CD4-positive, alpha-beta memory T cell (primary cell): Measurements from ENCODE around the gene CAMTA1. TPM values are rescaled to one million over a fixed set of nuclear protein-coding genes. Genes with fewer than 3 reads are reported as not detected.

Experiments used
- CTCF ChIA-PET: fragments of 350-600 bp; sonication (Branson Sonifier 250); formaldehyde crosslinking; loops from one replicate; lab custom pipeline; 2021; ENCODE audit warnings: inconsistent platforms; ENCODE audit not compliant: partially characterized antibody; lab: Charles Lee
- POLR2A ChIA-PET: fragments of 350-600 bp; sonication (Branson Sonifier 250); formaldehyde crosslinking; loops from one replicate; lab custom pipeline; 2021; ENCODE audit not compliant: partially characterized antibody; lab: Charles Lee
- DNase-seq, 5 donors: peaks; one replicate each; pipeline versions ENCODE4 v3.0.0 to v3.0.0-alpha.2; 2020 to 2022; ENCODE audit warnings: mixed read lengths in 1 of 5
- H3K27ac ChIP-seq: one replicate; pipeline ENCODE4 v1.7.0; 2013; ENCODE audit warnings: low read depth, low read length
- H3K27me3 ChIP-seq: 2 replicates; pipeline ENCODE4 v1.7.0; 2013; ENCODE audit warnings: mild to moderate bottlenecking, low read length, moderate library complexity; ENCODE audit not compliant: insufficient read depth
- H3K36me3 ChIP-seq: 2 replicates; pipeline ENCODE4 v1.7.0; 2013; ENCODE audit warnings: mild to moderate bottlenecking, low read length, moderate library complexity; ENCODE audit not compliant: insufficient read depth
- H3K4me1 ChIP-seq: 2 replicates; pipeline ENCODE4 v1.7.0; 2013; ENCODE audit warnings: mild to moderate bottlenecking, low read length, moderate library complexity; ENCODE audit not compliant: insufficient read depth
- H3K4me3 ChIP-seq, 2 donors: one replicate each; pipeline ENCODE4 v1.7.0; 2013; ENCODE audit warnings: low read length in 2 of 2, mild to moderate bottlenecking in 1 of 2
- H3K9me3 ChIP-seq, 2 donors: one replicate each; pipeline ENCODE4 v1.7.0; 2013; ENCODE audit warnings: low read length in 2 of 2, control low read depth in 1 of 2; ENCODE audit not compliant: control insufficient read depth in 1 of 2
- H3K27ac Mint-ChIP-seq, 7 donors: one replicate each; pipeline ENCODE4 v1.8.0; 2020 to 2021; ENCODE audit warnings: mixed read lengths in 7 of 7, mild to moderate bottlenecking in 6 of 7, inconsistent platforms in 3 of 7, moderate library complexity in 3 of 7
- H3K27me3 Mint-ChIP-seq, 2 donors: one replicate each; pipeline ENCODE4 v1.8.0; 2020 to 2021; ENCODE audit warnings: mixed read lengths in 2 of 2
- H3K36me3 Mint-ChIP-seq, 2 donors: one replicate each; pipeline ENCODE4 v1.8.0; 2020 to 2021; ENCODE audit warnings: mixed read lengths in 2 of 2, inconsistent platforms in 1 of 2, mild to moderate bottlenecking in 1 of 2
- H3K4me1 Mint-ChIP-seq, 4 donors: one replicate each; pipeline ENCODE4 v1.8.0; 2020 to 2021; ENCODE audit warnings: mixed read lengths in 4 of 4, mild to moderate bottlenecking in 1 of 4
- H3K4me3 Mint-ChIP-seq, 8 donors: one replicate each; pipeline ENCODE4 v1.8.0; 2020 to 2021; ENCODE audit warnings: mixed read lengths in 8 of 8, mild to moderate bottlenecking in 7 of 8, moderate library complexity in 6 of 8, inconsistent platforms in 3 of 8
- H3K9me3 Mint-ChIP-seq, 8 donors: one replicate each; pipeline ENCODE4 v1.8.0; 2020 to 2021; ENCODE audit warnings: mixed read lengths in 8 of 8, mild to moderate bottlenecking in 5 of 8, inconsistent platforms in 3 of 8, moderate library complexity in 1 of 8
- intact Hi-C: fragments of 100-400 bp; cut with micrococcal nuclease; formaldehyde crosslinking; loops from one replicate; pipeline ENCODE4 v1.15.1; 2023
- polyA plus RNA-seq, 2 donors: library from polyadenylated mRNA; unstranded; fragments of 300-500 nt; fragmentation: Illumina TruSeq; gene quantifications; one replicate each; pipeline ENCODE4 v1.2.3, GENCODE V29; 2021
- total RNA-seq, 2 experiments: library from RNA; stranded (reverse); gene quantifications; one replicate each; pipeline ENCODE4 v1.2.3, GENCODE V29; 2021

CAMTA1 gene
- total and polyA plus RNA-seq, 4 experiments from 2014 or later = 39.1 to 118 (median 59.9) TPM

- ChIA-PET CTCF (no interaction called here), POLR2A (no interaction called here)
- no peak overlapping the region for H3K4me3 ChIP-seq
- H3K4me1 Mint-ChIP-seq = peaks cover 1 to 18% (median 9%) of the 10 kb centered on the region in 4 donors
- no peak overlapping the region for H3K27ac Mint-ChIP-seq
- intact Hi-C loops = no loop called here
- H3K9me3 Mint-ChIP-seq = peaks cover 0 to 13% (median 5%) of the 10 kb centered on the region in 8 donors
- H3K27me3 Mint-ChIP-seq = no peaks in the 10 kb centered on the region
- no peak overlapping the region for H3K27ac ChIP-seq
- no peaks in the 10 kb centered on the region for H3K9me3 ChIP-seq
- H3K36me3 ChIP-seq = no peaks in the 10 kb centered on the region
- H3K4me1 ChIP-seq = no peaks in the 10 kb centered on the region
- H3K4me3 Mint-ChIP-seq = no peak overlapping the region
- H3K27me3 ChIP-seq = no peaks in the 10 kb centered on the region
- peaks cover 45 to 71% of the 10 kb centered on the region in 2 donors for H3K36me3 Mint-ChIP-seq
- DNase-seq = no peak
Observed at GRCh38 chr1:6848816-6849215, 63.6 kb downstream of the CAMTA1 start.

- Mint-ChIP-seq H3K4me3 (no peak overlapping the region), H3K9me3 (peaks cover 0 to 4% (median 3%) of the 10 kb centered on the region in 8 donors), H3K4me1 (peaks cover 1 to 18% (median 11%) of the 10 kb centered on the region in 4 donors), H3K27ac (no peak overlapping the region), H3K27me3 (no peaks in the 10 kb centered on the region), H3K36me3 (peaks cover 40 to 68% of the 10 kb centered on the region in 2 donors)
- no peaks in the 10 kb centered on the region for H3K27me3 ChIP-seq
- DNase-seq = no peak
- H3K4me3 ChIP-seq = no peak overlapping the region
- H3K9me3 ChIP-seq = no peaks in the 10 kb centered on the region
- no peaks in the 10 kb centered on the region for H3K4me1 ChIP-seq
- POLR2A ChIA-PET = no interaction called here
- CTCF ChIA-PET = no interaction called here
- no peaks in the 10 kb centered on the region for H3K36me3 ChIP-seq
- intact Hi-C loops = no loop called here
- H3K27ac ChIP-seq = no peak overlapping the region
Observed at GRCh38 chr1:6850537-6850936, 65.3 kb downstream of the CAMTA1 start.

GRCh38 chr1:6852136-6852890, 67.1 kb downstream of the CAMTA1 start:
- H3K9me3 ChIP-seq = no peaks in the 10 kb centered on the region
- DNase-seq = no peak
- no peak overlapping the region for H3K27ac Mint-ChIP-seq

GRCh38 chr1:6854166-6854565, 68.9 kb downstream of the CAMTA1 start:
- POLR2A ChIA-PET = no interaction called here
- peaks cover 7 to 32% (median 15%) of the 10 kb centered on the region in 4 donors for H3K4me1 Mint-ChIP-seq
- peaks cover 0 to 2% (median 0%) of the 10 kb centered on the region in 8 donors for H3K9me3 Mint-ChIP-seq
- H3K9me3 ChIP-seq = no peaks in the 10 kb centered on the region
- CTCF ChIA-PET = no interaction called here
- H3K27ac Mint-ChIP-seq = no peak overlapping the region
- no peak for DNase-seq
- no peak overlapping the region for H3K4me3 Mint-ChIP-seq
- H3K4me1 ChIP-seq = no peaks in the 10 kb centered on the region
- peaks cover 28 to 49% of the 10 kb centered on the region in 2 donors for H3K36me3 Mint-ChIP-seq
- no peaks in the 10 kb centered on the region for H3K27me3 ChIP-seq
- H3K27me3 Mint-ChIP-seq = no peaks in the 10 kb centered on the region
- intact Hi-C loops = no loop called here
- H3K4me3 ChIP-seq = no peak overlapping the region
- no peaks in the 10 kb centered on the region for H3K36me3 ChIP-seq
- no peak overlapping the region for H3K27ac ChIP-seq

More at GRCh38 chr1:6852136-6852890, 67.1 kb downstream of the CAMTA1 start:
- no peak overlapping the region for H3K27ac ChIP-seq
- no peak overlapping the region for H3K4me3 ChIP-seq
- intact Hi-C loops = no loop called here
- Mint-ChIP-seq H3K36me3 (peaks cover 30 to 55% of the 10 kb centered on the region in 2 donors), H3K4me3 (no peak overlapping the region), H3K27me3 (no peaks in the 10 kb centered on the region), H3K9me3 (peaks cover 0 to 2% (median 0%) of the 10 kb centered on the region in 8 donors), H3K4me1 (peaks cover 1 to 25% (median 17%) of the 10 kb centered on the region in 4 donors)
- no peaks in the 10 kb centered on the region for H3K27me3 ChIP-seq
- no peaks in the 10 kb centered on the region for H3K4me1 ChIP-seq
- CTCF ChIA-PET = interaction anchor here (0.7 kb wide), 1 partner anchor 608 kb away, joined by 3 read pairs; no protein-coding TSS in a partner anchor
- H3K36me3 ChIP-seq = no peaks in the 10 kb centered on the region
- POLR2A ChIA-PET = no interaction called here

GRCh38 chr1:6857831-6858230, 72.6 kb downstream of the CAMTA1 start:
- no peak for DNase-seq
- Histone ChIP-seq H3K9me3 (no peaks in the 10 kb centered on the region), H3K4me3 (no peak overlapping the region), H3K27ac (no peak overlapping the region), H3K4me1 (no peaks in the 10 kb centered on the region), H3K27me3 (no peaks in the 10 kb centered on the region), H3K36me3 (no peaks in the 10 kb centered on the region)
- Mint-ChIP-seq H3K4me1 (peaks cover 7 to 27% (median 10%) of the 10 kb centered on the region in 4 donors), H3K36me3 (peaks cover 15 to 28% of the 10 kb centered on the region in 2 donors), H3K9me3 (peaks cover 0 to 2% (median 0%) of the 10 kb centered on the region in 8 donors), H3K27me3 (no peaks in the 10 kb centered on the region), H3K4me3 (no peak overlapping the region), H3K27ac (peak overlapping the region in 1 of 7 donors; percentile 38)
- ChIA-PET POLR2A (no interaction called here), CTCF (no interaction called here)
- intact Hi-C loops = no loop called here

- H3K36me3 ChIP-seq = no peaks in the 10 kb centered on the region
- H3K27me3 ChIP-seq = no peaks in the 10 kb centered on the region
- intact Hi-C loops = no loop called here
- no peaks in the 10 kb centered on the region for H3K9me3 ChIP-seq
- H3K27ac ChIP-seq = no peak overlapping the region
- no peaks in the 10 kb centered on the region for H3K4me1 ChIP-seq
- POLR2A ChIA-PET = no interaction called here
- H3K27ac Mint-ChIP-seq = no peak overlapping the region
- no peak overlapping the region for H3K4me3 Mint-ChIP-seq
- H3K36me3 Mint-ChIP-seq = peaks cover 12 to 22% of the 10 kb centered on the region in 2 donors
- peaks cover 8 to 27% (median 12%) of the 10 kb centered on the region in 4 donors for H3K4me1 Mint-ChIP-seq
- H3K9me3 Mint-ChIP-seq = no peaks in the 10 kb centered on the region
- no peak for DNase-seq
- no peak overlapping the region for H3K4me3 ChIP-seq
- CTCF ChIA-PET = no interaction called here
- H3K27me3 Mint-ChIP-seq = no peaks in the 10 kb centered on the region
Observed at GRCh38 chr1:6858596-6858995, 73.3 kb downstream of the CAMTA1 start.

GRCh38 chr1:6859415-6860343, 74.4 kb downstream of the CAMTA1 start:
- CTCF ChIA-PET = no interaction called here
- no peaks in the 10 kb centered on the region for H3K36me3 ChIP-seq

More at GRCh38 chr1:6859415-6860343, 74.4 kb downstream of the CAMTA1 start:
- H3K9me3 Mint-ChIP-seq = no peaks in the 10 kb centered on the region
- no peak overlapping the region for H3K27ac Mint-ChIP-seq
- no peak for DNase-seq
- no peaks in the 10 kb centered on the region for H3K27me3 Mint-ChIP-seq
- H3K4me1 Mint-ChIP-seq = peaks cover 10 to 34% (median 18%) of the 10 kb centered on the region in 4 donors
- Histone ChIP-seq H3K4me1 (no peaks in the 10 kb centered on the region), H3K4me3 (no peak overlapping the region), H3K27ac (no peak overlapping the region), H3K27me3 (no peaks in the 10 kb centered on the region), H3K9me3 (no peaks in the 10 kb centered on the region)
- intact Hi-C loops = no loop called here
- no peak overlapping the region for H3K4me3 Mint-ChIP-seq
- H3K36me3 Mint-ChIP-seq = peaks cover 15 to 26% of the 10 kb centered on the region in 2 donors
- POLR2A ChIA-PET = no interaction called here
